ENCODE results near the gene FOXC1. TPM values are rescaled to one million over a fixed set of nuclear protein-coding genes. Genes with fewer than 3 reads are reported as not detected.

Gene FOXC1
- total RNA-seq, 1 experiment from 2014 or later: 40.7 TPM

DNA sequence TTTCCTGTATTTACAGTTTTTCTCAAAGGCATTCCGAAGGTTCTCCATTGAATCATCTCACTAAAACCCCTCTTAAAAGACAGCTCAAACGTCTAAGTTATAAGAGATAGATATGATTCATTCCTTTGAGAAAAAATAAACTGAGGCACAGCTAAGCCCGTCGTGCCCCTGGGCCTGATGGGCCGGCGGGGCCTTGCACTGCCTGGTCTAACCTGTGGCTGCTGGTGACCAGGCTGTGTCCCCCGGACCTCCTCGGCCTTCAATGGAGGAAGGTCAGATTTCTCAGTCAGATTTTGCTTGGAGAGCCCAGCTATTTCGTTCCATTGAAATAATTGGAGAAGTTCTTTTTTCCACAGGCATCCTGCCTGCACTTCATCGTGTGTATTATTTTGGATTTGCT lies 11.3 kb upstream of the FOXC1 start:
- no peaks in the 10 kb centered on the region for H3K9me3 ChIP-seq (ENCODE audit: control insufficient read depth in 1 of 2, insufficient read depth in 1 of 2, low read depth in 1 of 2, low read length in 2 of 2)
- H3K4me3 ChIP-seq (replicated peaks in 1 of 2; ENCODE audit: low read depth in 1 of 2, low read length in 2 of 2): no peak overlapping the region
- H4K20me1 ChIP-seq (ENCODE audit: insufficient read depth): no peaks in the 10 kb centered on the region
- H2AFZ ChIP-seq (ENCODE audit: low read depth, low read length, poor library complexity, severe bottlenecking): no peak overlapping the region
- POLR2A ChIA-PET: no interaction called here
- no peaks in the 10 kb centered on the region for H3K9me2 ChIP-seq (ENCODE audit: insufficient read depth)
- H3K27ac ChIP-seq (ENCODE audit: low read depth, low read length): no peak overlapping the region
- H3K4me2 ChIP-seq (ENCODE audit: low read length): no peak overlapping the region
- RAD21 ChIA-PET (ENCODE audit: low non-redundant PET in 1 of 2, low total read pairs in 2 of 2, uncharacterized antibody in 2 of 2, unreplicated experiment in 2 of 2): no interaction called here
- ATAC-seq (no peak), DNase-seq (ENCODE audit: low read depth, low spot score) (no peak)
- TF ChIP-seq ZNF274 (IDR thresholded peaks at IDR 0.05; ENCODE audit: low read depth, low read length) (no peak), JUND (IDR thresholded peaks at IDR 0.05) (no peak)
- TF ChIP-seq, protein P1, sequence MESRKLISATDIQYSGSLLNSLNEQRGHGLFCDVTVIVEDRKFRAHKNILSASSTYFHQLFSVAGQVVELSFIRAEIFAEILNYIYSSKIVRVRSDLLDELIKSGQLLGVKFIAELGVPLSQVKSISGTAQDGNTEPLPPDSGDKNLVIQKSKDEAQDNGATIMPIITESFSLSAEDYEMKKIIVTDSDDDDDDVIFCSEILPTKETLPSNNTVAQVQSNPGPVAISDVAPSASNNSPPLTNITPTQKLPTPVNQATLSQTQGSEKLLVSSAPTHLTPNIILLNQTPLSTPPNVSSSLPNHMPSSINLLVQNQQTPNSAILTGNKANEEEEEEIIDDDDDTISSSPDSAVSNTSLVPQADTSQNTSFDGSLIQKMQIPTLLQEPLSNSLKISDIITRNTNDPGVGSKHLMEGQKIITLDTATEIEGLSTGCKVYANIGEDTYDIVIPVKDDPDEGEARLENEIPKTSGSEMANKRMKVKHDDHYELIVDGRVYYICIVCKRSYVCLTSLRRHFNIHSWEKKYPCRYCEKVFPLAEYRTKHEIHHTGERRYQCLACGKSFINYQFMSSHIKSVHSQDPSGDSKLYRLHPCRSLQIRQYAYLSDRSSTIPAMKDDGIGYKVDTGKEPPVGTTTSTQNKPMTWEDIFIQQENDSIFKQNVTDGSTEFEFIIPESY (IDR thresholded peaks at IDR 0.05; ENCODE audit: extremely low read depth, insufficient replicate concordance, low read length): no peak
- H3K27me3 ChIP-seq (ENCODE audit: insufficient read depth, low read length): no peaks in the 10 kb centered on the region
- BruUV-seq (replicated peaks): no TSS peak
- no peak overlapping the region for H3K9ac ChIP-seq (ENCODE audit: low read length)
- H3K4me1 ChIP-seq (ENCODE audit: control insufficient read depth in 1 of 2, insufficient read depth in 2 of 2, low read length in 2 of 2): peaks cover 2 to 7% of the 10 kb centered on the region in 2 experiments; a peak in 2 of 4 replicates
- no peaks in the 10 kb centered on the region for H3K36me3 ChIP-seq (ENCODE audit: control insufficient read depth in 1 of 2, insufficient read depth in 2 of 2, low read length in 2 of 2)
- intact Hi-C loops (cut with micrococcal nuclease): loop anchor here (10.0 kb wide), 1 partner anchor 1456 kb away; no protein-coding TSS in a partner anchor
- CTCF ChIA-PET: interaction anchor here (1.3 to 1.7 kb wide), 2 partner anchors 756 to 1036 kb away, joined by 5 to 6 read pairs; no protein-coding TSS in a partner anchor
- no peaks in the 10 kb centered on the region for H3K79me2 ChIP-seq (ENCODE audit: insufficient read depth, low read length)

DNA sequence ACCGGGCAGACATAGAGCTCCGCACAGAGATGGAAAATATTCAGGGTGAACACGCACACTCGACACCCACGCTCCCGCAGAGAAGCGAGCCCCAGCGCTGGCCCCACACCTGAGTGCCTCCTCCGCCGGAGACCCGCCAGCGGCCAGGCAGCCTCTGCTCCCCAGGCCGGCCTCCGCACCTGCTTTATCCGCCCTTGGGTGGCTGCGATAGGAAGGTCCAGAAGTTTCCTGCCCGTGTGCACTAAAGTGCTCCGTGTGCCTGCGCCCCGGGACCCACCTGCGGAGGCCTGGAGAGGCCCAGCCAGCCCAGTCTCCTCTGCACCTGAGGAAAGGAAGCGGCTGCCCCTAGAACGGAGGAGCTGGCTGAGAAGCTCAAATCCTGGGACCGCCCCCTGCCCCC lies 10.8 kb upstream of the FOXC1 start:
- Histone ChIP-seq H3K9ac (ENCODE audit: low read length) (no peak overlapping the region), H4K20me1 (ENCODE audit: insufficient read depth) (no peaks in the 10 kb centered on the region), H3K79me2 (ENCODE audit: insufficient read depth, low read length) (no peaks in the 10 kb centered on the region), H3K9me3 (ENCODE audit: control insufficient read depth in 1 of 2, insufficient read depth in 1 of 2, low read depth in 1 of 2, low read length in 2 of 2) (no peaks in the 10 kb centered on the region), H3K4me2 (ENCODE audit: low read length) (no peak overlapping the region), H3K27me3 (ENCODE audit: insufficient read depth, low read length) (no peaks in the 10 kb centered on the region), H3K36me3 (ENCODE audit: control insufficient read depth in 1 of 2, insufficient read depth in 2 of 2, low read length in 2 of 2) (no peaks in the 10 kb centered on the region), H3K4me1 (ENCODE audit: control insufficient read depth in 1 of 2, insufficient read depth in 2 of 2, low read length in 2 of 2) (peaks cover 2 to 9% of the 10 kb centered on the region in 2 experiments; a peak in 3 of 4 replicates), H3K27ac (ENCODE audit: low read depth, low read length) (no peak overlapping the region), H3K4me3 (replicated peaks in 1 of 2; ENCODE audit: low read depth in 1 of 2, low read length in 2 of 2) (no peak overlapping the region), H2AFZ (ENCODE audit: low read depth, low read length, poor library complexity, severe bottlenecking) (no peak overlapping the region), H3K9me2 (ENCODE audit: insufficient read depth) (no peaks in the 10 kb centered on the region)
- ATAC-seq (no peak), DNase-seq (ENCODE audit: low read depth, low spot score) (no peak)
- ChIA-PET CTCF (interaction anchor here (1.3 to 1.7 kb wide), 2 partner anchors 755 to 1036 kb away, joined by 5 to 6 read pairs; no protein-coding TSS in a partner anchor), POLR2A (no interaction called here), RAD21 (ENCODE audit: low non-redundant PET in 1 of 2, low total read pairs in 2 of 2, uncharacterized antibody in 2 of 2, unreplicated experiment in 2 of 2) (no interaction called here)
- BruUV-seq (replicated peaks): no TSS peak
- intact Hi-C loops (cut with micrococcal nuclease): loop anchor here (10.0 kb wide), 1 partner anchor 1456 kb away; no protein-coding TSS in a partner anchor
- TF ChIP-seq ELF1 (IDR thresholded peaks at IDR 0.05; ENCODE audit: borderline replicate concordance, low read depth): no peak
- no peak for TF ChIP-seq CEBPB (IDR thresholded peaks at IDR 0.05; ENCODE audit: low read depth)
- no peak for TF ChIP-seq EGR1 (IDR thresholded peaks at IDR 0.05; ENCODE audit: low read depth)
- TF ChIP-seq, protein P1 (IDR thresholded peaks at IDR 0.05; ENCODE audit: extremely low read depth, insufficient replicate concordance, low read length): no peak
- no peak for TF ChIP-seq JUND (IDR thresholded peaks at IDR 0.05)
- no peak for TF ChIP-seq RAD21 (IDR thresholded peaks at IDR 0.05; ENCODE audit: low read depth)

All from HCT116 (cell line).